BLaER1 (cell line): ENCODE measurements around the gene AGBL1.
A peak's percentile ranks its signal among the peaks of the same experiment; 100 is the strongest.

Experiments used
- H3K27ac ChIP-seq: shearing (Covaris generic); formaldehyde crosslinking; 2 replicates; pipeline ENCODE4 v1.8.1; 2022
- H3K27me3 ChIP-seq: shearing (Covaris generic); formaldehyde crosslinking; 2 replicates; pipeline ENCODE4 v1.8.1; 2022
- H3K36me3 ChIP-seq: shearing (Covaris generic); formaldehyde crosslinking; 2 replicates; pipeline ENCODE4 v1.8.1; 2022
- H3K4me1 ChIP-seq: shearing (Covaris generic); formaldehyde crosslinking; 2 replicates; pipeline ENCODE4 v1.8.1; 2022
- H3K4me2 ChIP-seq: shearing (Covaris generic); formaldehyde crosslinking; 2 replicates; pipeline ENCODE4 v1.8.1; 2022
- H3K4me3 ChIP-seq: shearing (Covaris generic); formaldehyde crosslinking; 2 replicates; pipeline ENCODE4 v1.8.1; 2022
- H3K9ac ChIP-seq: shearing (Covaris generic); formaldehyde crosslinking; 2 replicates; pipeline ENCODE4 v1.8.1; 2022
- H3K9me3 ChIP-seq: shearing (Covaris generic); formaldehyde crosslinking; 2 replicates; pipeline ENCODE4 v1.8.1; 2022
- H4K20me1 ChIP-seq: shearing (Covaris generic); formaldehyde crosslinking; 2 replicates; pipeline ENCODE4 v1.8.1; 2022
- Cebpa-rat ChIP-seq: shearing (Covaris generic); IDR thresholded peaks from 2 replicates; pipeline ENCODE4 v1.8.1; 2022

AGBL1 gene

GRCh38 chr15:86611417-86612040, 531.9 kb downstream of the AGBL1 start:
- Histone ChIP-seq H3K27me3 (no peaks in the 10 kb centered on the region), H3K36me3 (no peaks in the 10 kb centered on the region), H3K4me1 (peaks cover 14% of the 10 kb centered on the region), H3K4me2 (no peak overlapping the region), H4K20me1 (no peaks in the 10 kb centered on the region), H3K9me3 (no peaks in the 10 kb centered on the region), H3K9ac (no peak overlapping the region), H3K27ac (no peak overlapping the region), H3K4me3 (no peak overlapping the region)
- TF ChIP-seq Cebpa-rat = no peak

GRCh38 chr15:86615411-86615810, 535.7 kb downstream of the AGBL1 start:
- H3K9ac ChIP-seq = no peak overlapping the region
- H3K27ac ChIP-seq = no peak overlapping the region
- no peaks in the 10 kb centered on the region for H3K36me3 ChIP-seq
- H3K9me3 ChIP-seq = no peaks in the 10 kb centered on the region
- H3K4me2 ChIP-seq = no peak overlapping the region
- H3K27me3 ChIP-seq = no peaks in the 10 kb centered on the region
- H4K20me1 ChIP-seq = no peaks in the 10 kb centered on the region
- no peak for TF ChIP-seq Cebpa-rat
- peaks cover 14% of the 10 kb centered on the region for H3K4me1 ChIP-seq
- no peak overlapping the region for H3K4me3 ChIP-seq

- Histone ChIP-seq H3K4me2 (peak overlapping the region; percentile 21; the same call in 1 of the 2 replicates), H3K4me3 (no peak overlapping the region), H3K9me3 (no peaks in the 10 kb centered on the region), H3K9ac (no peak overlapping the region), H3K27ac (no peak overlapping the region), H3K4me1 (peaks cover 14% of the 10 kb centered on the region), H4K20me1 (no peaks in the 10 kb centered on the region), H3K36me3 (no peaks in the 10 kb centered on the region), H3K27me3 (no peaks in the 10 kb centered on the region)
- no peak for TF ChIP-seq Cebpa-rat
These were observed 536.1 kb downstream of the AGBL1 start for GRCh38 chr15:86615816-86616215.

- H3K9me3 ChIP-seq = no peaks in the 10 kb centered on the region
- H3K4me3 ChIP-seq = no peak overlapping the region
- H3K27ac ChIP-seq = no peak overlapping the region
- no peak for TF ChIP-seq Cebpa-rat
- no peak overlapping the region for H3K9ac ChIP-seq
- H3K27me3 ChIP-seq = no peaks in the 10 kb centered on the region
- peaks cover 9% of the 10 kb centered on the region for H3K4me1 ChIP-seq
- no peaks in the 10 kb centered on the region for H3K36me3 ChIP-seq
- H4K20me1 ChIP-seq = no peaks in the 10 kb centered on the region
- H3K4me2 ChIP-seq = no peak overlapping the region
These were observed 537.1 kb downstream of the AGBL1 start for GRCh38 chr15:86616771-86617170.

- H3K9me3 ChIP-seq = no peaks in the 10 kb centered on the region
These were observed 540.5 kb downstream of the AGBL1 start for GRCh38 chr15:86620157-86620556.

GRCh38 chr15:86620641-86621349, 541.1 kb downstream of the AGBL1 start:
- TF ChIP-seq Cebpa-rat = no peak
- H3K9me3 ChIP-seq = no peaks in the 10 kb centered on the region
- H4K20me1 ChIP-seq = no peaks in the 10 kb centered on the region
- H3K4me3 ChIP-seq = no peak overlapping the region
- no peak overlapping the region for H3K4me2 ChIP-seq
- H3K36me3 ChIP-seq = no peaks in the 10 kb centered on the region
- H3K27me3 ChIP-seq = no peaks in the 10 kb centered on the region
- H3K27ac ChIP-seq = no peak overlapping the region
- H3K9ac ChIP-seq = no peak overlapping the region
- peaks cover 3% of the 10 kb centered on the region for H3K4me1 ChIP-seq

More at GRCh38 chr15:86620157-86620556, 540.5 kb downstream of the AGBL1 start:
- Histone ChIP-seq H3K9ac (no peak overlapping the region), H3K27ac (no peak overlapping the region), H3K4me1 (peaks cover 9% of the 10 kb centered on the region), H3K4me2 (no peak overlapping the region), H3K4me3 (no peak overlapping the region), H4K20me1 (no peaks in the 10 kb centered on the region), H3K27me3 (no peaks in the 10 kb centered on the region), H3K36me3 (no peaks in the 10 kb centered on the region)
- no peak for TF ChIP-seq Cebpa-rat

- no peaks in the 10 kb centered on the region for H3K4me1 ChIP-seq
- no peaks in the 10 kb centered on the region for H4K20me1 ChIP-seq
- no peak overlapping the region for H3K4me3 ChIP-seq
- H3K27ac ChIP-seq = no peak overlapping the region
- no peak overlapping the region for H3K9ac ChIP-seq
- no peaks in the 10 kb centered on the region for H3K9me3 ChIP-seq
- no peak overlapping the region for H3K4me2 ChIP-seq
- H3K27me3 ChIP-seq = no peaks in the 10 kb centered on the region
- TF ChIP-seq Cebpa-rat = no peak
- no peaks in the 10 kb centered on the region for H3K36me3 ChIP-seq
These were observed 543.6 kb downstream of the AGBL1 start for GRCh38 chr15:86623236-86623635.

GRCh38 chr15:86624261-86625036, 544.8 kb downstream of the AGBL1 start:
- Histone ChIP-seq H3K4me1 (no peaks in the 10 kb centered on the region), H3K4me2 (no peak overlapping the region), H4K20me1 (no peaks in the 10 kb centered on the region)

GRCh38 chr15:86629409-86630356, 550.0 kb downstream of the AGBL1 start:
- H3K9me3 ChIP-seq = no peaks in the 10 kb centered on the region
- no peak for TF ChIP-seq Cebpa-rat
- no peaks in the 10 kb centered on the region for H3K4me1 ChIP-seq
- no peaks in the 10 kb centered on the region for H4K20me1 ChIP-seq
- no peak overlapping the region for H3K4me2 ChIP-seq
- no peak overlapping the region for H3K9ac ChIP-seq
- no peak overlapping the region for H3K4me3 ChIP-seq
- H3K36me3 ChIP-seq = no peaks in the 10 kb centered on the region
- H3K27ac ChIP-seq = no peak overlapping the region
- H3K27me3 ChIP-seq = no peaks in the 10 kb centered on the region

More at GRCh38 chr15:86624261-86625036, 544.8 kb downstream of the AGBL1 start:
- Histone ChIP-seq H3K9ac (no peak overlapping the region), H3K4me3 (no peak overlapping the region), H3K36me3 (no peaks in the 10 kb centered on the region), H3K9me3 (no peaks in the 10 kb centered on the region), H3K27me3 (no peaks in the 10 kb centered on the region), H3K27ac (no peak overlapping the region)
- TF ChIP-seq Cebpa-rat = no peak
